Cerebellar nuclear complex (tissue), 1 donor: ENCODE results near the gene CCM2.
"Not testable (repeated sequence)": the region's sequence is repeated elsewhere in the genome, so short reads cannot be mapped to it uniquely, and the experiment has no call there.

Source experiments
- DNase-seq, 2 experiments: peaks; one replicate each; lab custom pipeline; 2025; lab: John Stamatoyannopoulos, UW

The CCM2 gene

DNA sequence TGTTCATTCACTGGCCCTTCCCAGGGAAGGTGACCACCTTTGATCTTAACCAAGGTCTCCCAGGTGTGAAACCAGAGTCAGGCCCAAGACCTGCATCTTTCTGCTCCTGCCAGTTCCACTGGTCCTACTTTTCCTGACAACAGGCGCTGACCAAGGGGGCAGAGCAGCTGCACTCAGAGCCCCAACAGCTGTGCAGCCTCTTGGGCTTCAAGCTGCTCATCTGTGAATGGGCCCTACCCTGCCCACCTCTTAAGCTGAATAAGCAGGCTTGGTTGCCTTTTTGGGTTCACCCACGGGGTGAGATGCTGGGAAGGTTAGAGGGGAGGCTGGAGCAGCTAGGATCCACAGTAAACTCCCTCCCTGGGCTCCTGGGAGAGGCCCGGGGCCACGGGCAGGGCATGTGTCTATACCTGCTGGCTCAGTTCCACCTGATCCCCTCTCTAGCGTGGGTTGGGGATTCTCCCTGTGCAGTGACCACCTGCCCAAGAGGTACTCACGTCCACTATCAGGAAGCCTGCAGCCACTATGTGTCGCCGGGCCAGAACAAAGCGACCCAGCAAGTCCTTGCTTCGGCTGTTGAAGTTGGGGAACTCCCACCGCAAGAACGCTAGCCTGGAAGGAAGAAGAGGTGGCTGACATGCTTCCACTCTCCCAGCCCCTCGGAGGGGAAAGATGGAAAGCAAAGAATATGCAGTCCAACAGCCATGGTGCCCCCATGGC lies 100.9 kb downstream of the CCM2 start:
- DNase-seq = no peak

DNA sequence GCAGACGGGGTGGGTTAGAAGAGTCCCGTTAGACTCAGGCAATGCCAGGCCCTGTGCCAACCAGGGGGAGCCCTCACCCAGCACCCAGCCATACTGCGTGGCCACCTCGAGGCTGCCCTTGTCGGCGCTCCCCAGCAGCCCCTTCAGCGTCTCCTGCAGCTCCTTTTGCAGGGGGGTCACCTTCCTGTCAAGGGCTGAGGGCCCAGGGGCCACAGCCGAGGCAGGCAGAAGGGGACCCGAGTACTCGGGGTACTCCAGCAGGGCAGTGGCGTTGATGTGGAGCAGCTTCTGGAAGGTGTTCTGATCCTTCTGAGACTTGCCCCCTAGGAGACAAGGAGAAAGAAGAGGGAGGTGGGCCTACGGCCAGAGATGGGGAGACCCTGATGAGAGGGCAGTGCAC lies 101.7 kb downstream of the CCM2 start:
- DNase-seq = no peak

DNA sequence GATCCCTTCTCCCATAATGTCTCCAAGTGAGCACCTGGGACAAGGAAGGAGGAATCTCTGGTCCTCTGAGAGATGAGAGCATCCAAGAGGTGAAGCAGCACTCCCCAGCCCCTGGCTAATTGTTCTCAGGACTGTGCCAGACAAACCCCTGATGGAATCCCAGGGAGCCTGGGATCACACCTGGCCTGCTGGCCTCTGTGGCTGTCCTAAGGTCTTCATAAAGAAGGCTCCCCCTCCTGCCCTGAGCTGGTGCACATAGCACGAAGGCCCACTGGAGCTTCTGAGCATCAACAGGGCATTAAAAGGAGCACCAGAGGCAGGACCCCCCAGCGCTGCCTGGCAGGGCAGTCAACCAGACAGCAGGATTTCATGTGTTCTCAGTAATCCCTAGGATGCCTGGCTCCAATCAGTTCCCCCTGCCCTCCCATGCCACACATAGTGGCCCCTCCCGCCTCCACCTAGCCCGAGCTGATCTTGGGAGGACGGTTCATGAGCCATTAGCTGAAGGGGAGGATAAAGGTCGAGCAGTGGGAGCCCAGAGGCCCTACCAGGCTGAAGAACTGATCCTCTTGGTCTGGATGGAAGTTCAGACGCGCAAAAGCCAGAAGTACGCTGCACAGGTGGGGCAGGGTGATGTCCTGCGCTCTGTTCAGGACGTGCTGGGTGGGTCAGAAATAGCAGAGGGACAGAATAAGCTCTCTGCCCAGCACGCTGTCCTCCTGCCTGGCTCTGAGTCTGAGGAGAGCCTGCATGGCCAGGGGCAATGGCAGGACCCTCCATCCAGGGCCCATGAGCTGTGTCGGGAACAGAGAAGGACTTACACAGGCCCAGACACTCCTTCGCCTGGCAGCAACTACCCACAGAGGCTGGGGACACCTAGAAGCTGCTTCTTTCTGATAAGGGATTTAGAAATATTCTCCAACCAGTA lies 103.0 kb downstream of the CCM2 start:
- DNase-seq = no peak

GRCh38 chr7:45103958-45104843 lies 104.2 kb downstream of the CCM2 start:
- no peak for DNase-seq

GRCh38 chr7:45104844-45105587 lies 105.0 kb downstream of the CCM2 start:
- no peak for DNase-seq

- no peak for DNase-seq
These were observed 105.7 kb downstream of the CCM2 start for GRCh38 chr7:45105588-45106188.

DNA sequence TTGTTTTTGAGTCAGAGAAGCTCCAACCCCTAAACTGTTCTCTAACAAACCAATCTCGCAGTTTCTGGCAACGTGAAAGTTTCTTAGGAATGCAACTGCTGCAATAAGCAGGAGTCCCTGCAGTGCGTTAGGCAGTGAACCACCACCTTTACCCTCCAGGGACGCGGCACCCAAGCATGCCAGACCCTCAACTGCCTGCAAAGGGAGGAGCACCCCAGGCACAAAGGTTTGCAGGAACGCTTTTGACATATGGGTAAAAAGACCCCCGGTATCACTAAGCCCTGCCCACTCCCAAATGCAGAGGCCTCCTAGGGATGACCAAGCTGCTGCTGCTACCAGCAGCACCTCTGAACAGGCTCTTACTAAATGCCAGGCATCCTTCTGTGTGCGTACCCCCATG lies 106.8 kb downstream of the CCM2 start:
- no peak for DNase-seq

DNA sequence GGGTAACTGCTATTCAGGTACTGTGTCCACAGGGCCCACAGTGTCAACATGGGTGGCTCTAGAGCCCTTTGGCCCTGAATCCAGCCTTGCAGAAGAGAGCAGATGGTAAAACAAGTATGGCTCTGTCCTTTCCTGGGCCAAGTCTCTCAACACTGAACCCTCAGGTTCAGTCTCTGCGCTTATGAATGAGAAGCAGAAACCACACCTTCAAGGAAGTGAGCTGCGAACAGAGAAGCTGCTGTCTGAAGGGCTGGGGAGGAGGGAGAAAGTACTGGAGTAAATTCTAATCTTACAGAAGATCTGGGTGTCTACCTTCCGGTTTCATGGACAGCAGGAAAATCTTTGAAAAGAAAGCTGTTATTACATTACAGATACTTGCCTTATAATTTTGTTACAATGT lies 107.4 kb downstream of the CCM2 start:
- no peak for DNase-seq

GRCh38 chr7:45108863-45109262 lies 108.9 kb downstream of the CCM2 start:
- DNase-seq = no peak

GRCh38 chr7:45111298-45112223 lies 111.6 kb downstream of the CCM2 start, which contains the start of gene TBRG4:
Gene TBRG4, minus strand, starts transcription at chr7:45111697. Its CDS starts 2,460 bp downstream, at chr7:45109237.
- peak; percentile 33 to 61 for DNase-seq

GRCh38 chr7:45112648-45113047 lies 112.6 kb downstream of the CCM2 start:
- no peak for DNase-seq

GRCh38 chr7:45114257-45114656 lies 114.3 kb downstream of the CCM2 start:
- DNase-seq = not testable (repeated sequence)

- DNase-seq = no peak
These were observed 114.9 kb downstream of the CCM2 start for GRCh38 chr7:45114926-45115325.

DNA sequence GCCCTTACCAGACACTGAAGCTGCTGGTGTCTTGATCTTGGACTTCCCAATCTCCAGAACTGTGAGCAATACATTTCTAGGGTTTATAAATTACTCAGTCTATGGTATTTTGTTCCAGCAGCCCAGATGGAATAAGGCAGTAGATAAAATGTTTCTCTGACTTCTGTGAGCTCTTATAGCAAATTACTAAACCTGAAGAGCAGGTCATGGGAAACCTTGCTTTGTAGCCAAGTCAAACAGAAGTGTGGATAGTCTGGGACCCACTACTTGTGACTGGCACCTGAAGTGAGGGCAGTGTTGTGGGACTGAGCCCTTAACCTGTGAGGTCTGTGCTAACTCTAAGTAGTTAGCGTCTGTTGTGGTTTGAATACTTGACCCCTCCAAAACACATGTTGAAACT lies 116.0 kb downstream of the CCM2 start:
- DNase-seq = no peak

DNA sequence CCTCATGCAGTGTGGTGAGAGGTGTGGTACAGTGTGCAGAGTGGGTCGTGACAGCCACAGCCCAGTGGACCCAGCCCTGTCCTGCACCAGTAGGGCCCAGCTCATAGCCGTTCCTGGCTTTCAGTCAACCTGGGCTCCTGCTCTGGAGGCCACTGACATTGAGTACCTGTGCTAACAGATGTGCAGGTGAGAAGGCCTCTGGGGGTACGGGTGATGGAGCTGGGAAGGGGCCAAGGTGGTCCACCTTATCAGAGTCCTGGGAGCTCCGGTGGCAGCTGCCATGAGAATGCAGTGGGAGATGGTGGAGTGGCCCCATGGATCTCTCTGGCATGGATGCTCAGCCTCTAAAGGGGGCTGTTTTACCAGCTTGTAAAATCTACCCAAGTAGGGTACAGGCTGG lies 117.6 kb downstream of the CCM2 start:
- DNase-seq = no peak

GRCh38 chr7:45118292-45118691 lies 118.3 kb downstream of the CCM2 start:
- no peak for DNase-seq

GRCh38 chr7:45118889-45119331 lies 118.9 kb downstream of the CCM2 start:
- DNase-seq = no peak

- no peak for DNase-seq
These were observed 119.5 kb downstream of the CCM2 start for GRCh38 chr7:45119550-45119949.

GRCh38 chr7:45122975-45123860 lies 123.2 kb downstream of the CCM2 start:
- no peak for DNase-seq
